ENCODE measurements around the gene MRC2.
"Not testable (repeated sequence)": the region's sequence is repeated elsewhere in the genome, so short reads cannot be mapped to it uniquely, and the experiment has no call there.

Gene MRC2

DNA sequence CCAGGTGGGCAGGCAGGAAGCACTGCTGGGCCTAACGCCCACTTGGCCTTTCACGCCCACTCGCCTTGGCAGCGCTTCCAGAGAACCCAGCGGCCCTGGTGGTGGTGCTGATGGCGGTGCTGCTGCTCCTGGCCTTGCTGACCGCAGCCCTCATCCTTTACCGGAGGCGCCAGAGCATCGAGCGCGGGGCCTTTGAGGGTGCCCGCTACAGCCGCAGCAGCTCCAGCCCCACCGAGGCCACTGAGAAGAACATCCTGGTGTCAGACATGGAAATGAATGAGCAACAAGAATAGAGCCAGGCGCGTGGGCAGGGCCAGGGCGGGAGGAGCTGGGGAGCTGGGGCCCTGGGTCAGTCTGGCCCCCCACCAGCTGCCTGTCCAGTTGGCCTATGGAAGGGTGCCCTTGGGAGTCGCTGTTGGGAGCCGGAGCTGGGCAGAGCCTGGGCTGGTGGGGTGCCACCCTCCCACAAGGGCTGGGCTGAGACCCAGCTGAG is 64.7 kb downstream of the MRC2 start:
- Mint-ChIP-seq H3K27me3 (peaks cover 14 to 23% of the 10 kb centered on the region in 2 donors), H3K36me3 (ENCODE audit: insufficient read depth) (no peaks in the 10 kb centered on the region), H3K4me1 (ENCODE audit: low read depth in 2 of 2) (no peaks in the 10 kb centered on the region), H3K4me3 (no peak overlapping the region), H3K9me3 (no peaks in the 10 kb centered on the region), H3K27ac (no peak overlapping the region)
- ATAC-seq (replicated peaks) (no peak), DNase-seq (no peak)

DNA sequence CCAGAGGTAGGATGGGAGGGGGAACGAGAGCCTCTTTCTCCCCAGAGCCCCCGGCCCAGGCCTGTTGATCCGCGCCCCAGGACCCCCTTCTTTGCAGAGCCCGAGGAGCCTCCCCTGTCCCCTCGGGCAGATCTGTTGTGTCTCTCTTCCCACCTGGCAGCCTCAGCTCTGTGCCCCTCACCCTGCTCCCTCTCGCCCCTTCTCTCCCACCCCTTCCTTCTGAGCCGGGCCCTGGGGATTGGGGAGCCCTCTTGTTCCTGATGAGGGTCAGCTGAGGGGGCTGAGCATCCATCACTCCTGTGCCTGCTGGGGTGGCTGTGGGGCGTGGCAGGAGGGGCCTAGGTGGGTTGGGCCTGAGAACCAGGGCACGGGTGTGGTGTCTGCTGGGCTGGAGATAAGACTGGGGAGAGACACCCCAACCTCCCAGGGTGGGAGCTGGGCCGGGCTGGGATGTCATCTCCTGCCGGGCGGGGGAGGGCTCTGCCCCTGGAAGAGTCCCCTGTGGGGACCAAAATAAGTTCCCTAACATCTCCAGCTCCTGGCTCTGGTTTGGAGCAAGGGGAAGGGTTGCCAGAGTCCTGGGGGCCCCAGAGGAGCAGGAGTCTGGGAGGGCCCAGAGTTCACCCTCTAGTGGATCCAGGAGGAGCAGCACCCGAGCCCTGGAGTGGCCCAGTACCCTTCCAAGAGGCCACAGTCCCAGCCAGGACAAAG is 65.4 kb downstream of the MRC2 start:
- Mint-ChIP-seq H3K27me3 (peaks cover 14 to 23% of the 10 kb centered on the region in 2 donors), H3K27ac (no peak overlapping the region), H3K4me3 (no peak overlapping the region), H3K36me3 (ENCODE audit: insufficient read depth) (no peaks in the 10 kb centered on the region), H3K4me1 (ENCODE audit: low read depth in 2 of 2) (no peaks in the 10 kb centered on the region), H3K9me3 (no peaks in the 10 kb centered on the region)
- no peak for DNase-seq
- no peak for ATAC-seq (replicated peaks)

DNA sequence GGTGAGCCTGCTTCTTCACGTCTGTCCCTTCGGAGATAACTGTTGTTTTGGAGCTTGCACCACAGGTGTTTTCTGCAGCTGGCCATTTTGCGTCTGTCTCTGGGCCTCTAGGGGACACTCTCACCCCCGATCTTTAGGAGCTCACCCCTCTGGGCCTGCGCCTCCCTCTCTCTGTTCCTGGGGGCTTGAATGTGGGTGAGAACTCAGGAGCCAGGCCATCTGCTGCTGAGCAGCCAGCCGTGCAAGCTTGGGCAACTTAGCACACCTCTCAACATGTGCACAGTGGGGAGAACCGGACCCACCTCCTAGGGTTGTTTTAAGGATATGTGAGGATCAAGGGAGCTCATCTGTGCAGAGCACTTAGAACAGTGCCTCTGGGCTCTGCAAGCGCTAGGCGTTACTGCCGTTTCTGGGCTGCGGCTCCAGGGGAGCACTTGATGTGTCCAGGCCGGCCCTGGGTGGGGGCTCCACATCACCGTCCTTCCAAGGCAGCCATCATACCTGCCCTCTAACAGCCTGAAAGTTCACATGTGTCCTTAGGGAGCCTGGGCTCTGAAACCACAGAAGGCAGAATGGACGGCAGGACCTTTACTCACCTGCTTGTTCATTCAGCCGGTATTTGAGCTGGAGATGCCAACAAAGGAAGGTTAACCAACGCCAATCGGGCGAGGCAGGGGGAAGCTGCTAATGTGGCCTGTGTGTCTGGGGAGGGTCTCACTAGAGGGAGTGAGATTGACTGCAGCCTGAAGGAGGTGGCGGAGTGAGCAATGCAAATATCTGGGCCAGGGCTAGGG is 66.3 kb downstream of the MRC2 start:
- no peaks in the 10 kb centered on the region for H3K9me3 Mint-ChIP-seq
- DNase-seq (no peak), ATAC-seq (replicated peaks) (no peak)
- no peaks in the 10 kb centered on the region for H3K36me3 Mint-ChIP-seq (ENCODE audit: insufficient read depth)
- H3K27me3 Mint-ChIP-seq: peaks cover 14 to 23% of the 10 kb centered on the region in 2 donors
- H3K4me1 Mint-ChIP-seq (ENCODE audit: low read depth in 2 of 2): no peaks in the 10 kb centered on the region
- H3K27ac Mint-ChIP-seq: peak overlapping the region in 1 of 2 donors; percentile 29
- no peak overlapping the region for H3K4me3 Mint-ChIP-seq

- DNase-seq; H3K4me3 Mint-ChIP-seq; H3K27ac Mint-ChIP-seq; ATAC-seq (replicated peaks); H3K9me3 Mint-ChIP-seq; H3K4me1 Mint-ChIP-seq (ENCODE audit: low read depth in 2 of 2); H3K36me3 Mint-ChIP-seq (ENCODE audit: insufficient read depth): not testable (repeated sequence)
- H3K27me3 Mint-ChIP-seq: peaks cover 14 to 32% of the 10 kb centered on the region in 2 donors
These were observed 67.7 kb downstream of the MRC2 start for GRCh38 chr17:62695093-62695738.

GRCh38 chr17:62696256-62696655 is 68.8 kb downstream of the MRC2 start:
- DNase-seq: no peak
- no peak overlapping the region for H3K27ac Mint-ChIP-seq
- H3K27me3 Mint-ChIP-seq: peaks cover 14 to 33% of the 10 kb centered on the region in 2 donors
- H3K36me3 Mint-ChIP-seq (ENCODE audit: insufficient read depth): no peaks in the 10 kb centered on the region
- H3K9me3 Mint-ChIP-seq: no peaks in the 10 kb centered on the region
- ATAC-seq (replicated peaks): no peak
- no peak overlapping the region for H3K4me3 Mint-ChIP-seq
- no peaks in the 10 kb centered on the region for H3K4me1 Mint-ChIP-seq (ENCODE audit: low read depth in 2 of 2)

- Mint-ChIP-seq H3K27ac (no peak overlapping the region), H3K36me3 (ENCODE audit: insufficient read depth) (no peaks in the 10 kb centered on the region), H3K4me1 (ENCODE audit: low read depth in 2 of 2) (no peaks in the 10 kb centered on the region), H3K9me3 (no peaks in the 10 kb centered on the region), H3K27me3 (peaks cover 14 to 33% of the 10 kb centered on the region in 2 donors), H3K4me3 (no peak overlapping the region)
- DNase-seq: no peak
- ATAC-seq (replicated peaks): no peak
These were observed 69.4 kb downstream of the MRC2 start for GRCh38 chr17:62696726-62697490.

DNA sequence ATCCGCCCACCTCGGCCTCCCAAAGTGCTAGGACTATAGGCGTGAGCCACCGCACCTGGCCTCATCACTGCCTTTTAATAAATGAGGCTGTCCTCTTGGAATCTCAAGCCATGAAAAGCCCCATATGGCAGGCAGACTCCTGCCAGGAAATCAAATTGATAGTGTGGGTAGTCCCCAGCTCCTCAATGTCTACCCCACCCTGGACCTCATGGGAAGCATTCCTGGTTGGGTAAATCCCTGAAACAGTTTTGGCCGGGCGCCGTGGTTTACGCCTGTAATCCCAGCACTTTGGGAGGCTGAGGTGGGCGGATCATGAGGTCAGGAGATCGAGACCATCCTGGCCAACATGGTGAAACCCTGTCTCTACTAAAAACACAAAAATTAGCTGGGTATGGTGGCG is 71.0 kb downstream of the MRC2 start:
- peaks cover 14 to 33% of the 10 kb centered on the region in 2 donors for H3K27me3 Mint-ChIP-seq
- DNase-seq; H3K4me3 Mint-ChIP-seq; H3K9me3 Mint-ChIP-seq; ATAC-seq (replicated peaks); H3K27ac Mint-ChIP-seq; H3K36me3 Mint-ChIP-seq (ENCODE audit: insufficient read depth); H3K4me1 Mint-ChIP-seq (ENCODE audit: low read depth in 2 of 2): not testable (repeated sequence)

DNA sequence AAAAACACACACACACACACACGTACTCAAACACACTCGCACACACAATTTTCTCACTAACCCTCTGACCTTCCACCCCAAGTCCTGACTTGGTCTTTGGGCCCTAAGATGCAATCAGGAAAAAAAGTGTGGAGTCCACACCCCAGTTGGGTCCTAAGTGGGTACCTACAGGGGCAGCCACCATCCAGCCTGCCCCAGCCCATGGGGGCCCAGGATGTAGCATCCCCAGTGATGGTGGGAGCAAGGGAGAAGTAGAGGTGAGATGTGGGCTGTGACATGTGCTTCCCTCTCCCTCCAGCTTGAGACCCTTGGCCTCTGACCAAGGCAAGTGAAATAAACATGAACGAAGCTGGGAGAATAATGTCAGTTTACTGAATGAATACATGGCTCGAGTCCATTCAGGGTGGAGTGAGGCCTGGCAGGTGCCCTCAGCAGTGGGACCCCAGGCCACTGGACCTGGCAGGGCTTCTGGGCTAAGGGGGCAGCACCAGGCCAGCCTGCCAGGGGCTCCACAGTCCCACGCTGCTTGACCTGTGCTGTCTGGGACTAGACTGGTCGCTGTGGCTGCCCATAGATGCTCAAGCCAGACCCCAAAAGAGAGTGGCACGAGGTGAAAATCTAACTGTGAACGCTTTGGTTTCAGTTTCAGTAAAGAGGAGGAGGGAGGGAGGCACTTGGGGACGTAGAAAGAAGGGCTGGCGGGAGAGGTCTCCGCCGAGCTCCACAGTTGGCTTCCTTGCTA is 73.7 kb downstream of the MRC2 start:
- peak overlapping the region in 1 of 2 donors; percentile 12 for H3K4me3 Mint-ChIP-seq

DNA sequence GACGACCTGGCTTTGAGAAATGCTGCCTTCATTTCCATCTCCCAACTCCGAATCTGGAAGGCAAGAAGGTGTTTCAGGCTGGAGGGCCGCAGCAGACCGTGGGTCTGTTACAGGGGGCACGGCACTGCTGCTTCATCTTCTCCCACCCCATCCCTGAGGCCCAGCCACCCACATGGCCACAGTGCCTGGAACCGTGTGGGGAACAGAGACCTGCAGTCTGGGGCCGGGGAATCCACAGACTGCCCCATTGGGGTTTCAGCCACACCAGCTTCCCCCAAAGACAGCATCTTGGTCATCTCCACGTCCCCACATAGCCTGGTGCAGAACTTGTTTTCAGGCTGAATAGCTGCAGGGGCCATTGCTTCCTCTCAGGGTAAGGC is 74.2 kb downstream of the MRC2 start:
- Mint-ChIP-seq H3K4me1 (ENCODE audit: low read depth in 2 of 2) (peaks cover 0 to 12% of the 10 kb centered on the region in 2 donors), H3K4me3 (peak overlapping the region in 1 of 2 donors; percentile 12), H3K36me3 (ENCODE audit: insufficient read depth) (peaks cover 6% of the 10 kb centered on the region), H3K27me3 (peaks cover 0 to 10% of the 10 kb centered on the region in 2 donors), H3K9me3 (no peaks in the 10 kb centered on the region), H3K27ac (no peak overlapping the region)
- DNase-seq (no peak), ATAC-seq (replicated peaks) (no peak)

More for the DNA sequence above, 73.7 kb downstream of the MRC2 start:
- H3K27ac Mint-ChIP-seq: no peak overlapping the region
- ATAC-seq (replicated peaks): no peak
- peaks cover 0 to 12% of the 10 kb centered on the region in 2 donors for H3K4me1 Mint-ChIP-seq (ENCODE audit: low read depth in 2 of 2)
- H3K9me3 Mint-ChIP-seq: no peaks in the 10 kb centered on the region
- H3K27me3 Mint-ChIP-seq: peaks cover 4 to 16% of the 10 kb centered on the region in 2 donors
- no peak for DNase-seq
- H3K36me3 Mint-ChIP-seq (ENCODE audit: insufficient read depth): peaks cover 6% of the 10 kb centered on the region

DNA sequence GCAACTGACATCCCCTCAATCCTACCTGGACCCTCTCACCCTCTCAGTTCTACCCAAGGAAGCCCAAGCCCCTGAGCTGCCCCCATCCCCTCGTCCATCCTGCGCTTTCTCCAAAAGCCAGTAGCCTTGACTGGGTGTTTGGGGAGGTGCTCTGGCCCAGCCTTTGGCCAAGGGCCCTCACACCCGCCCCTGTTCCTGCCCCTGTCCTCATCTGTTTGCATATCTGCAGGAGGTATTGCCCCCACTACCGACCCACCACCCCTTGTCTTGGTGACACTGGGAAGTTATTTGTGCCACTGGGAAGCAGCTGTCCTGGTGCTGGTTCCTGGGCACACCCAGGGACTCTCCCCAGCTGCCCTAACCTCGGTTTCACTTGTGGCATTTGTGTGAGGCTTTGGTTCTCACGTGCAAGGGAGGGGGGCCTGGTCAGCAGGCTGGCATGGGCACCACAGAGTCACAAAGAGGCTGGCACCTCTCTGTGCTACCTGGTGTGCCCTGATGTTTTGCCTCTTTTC is 75.3 kb downstream of the MRC2 start:
- DNase-seq: no peak

GRCh38 chr17:62703261-62703775 is 75.8 kb downstream of the MRC2 start:
- Mint-ChIP-seq H3K27ac (peak overlapping the region in 1 of 2 donors; percentile 78), H3K4me3 (peak overlapping the region; percentile 70 to 81), H3K9me3 (no peaks in the 10 kb centered on the region), H3K4me1 (ENCODE audit: low read depth in 2 of 2) (peaks cover 0 to 12% of the 10 kb centered on the region in 2 donors), H3K36me3 (ENCODE audit: insufficient read depth) (peaks cover 9% of the 10 kb centered on the region), H3K27me3 (peaks cover 0 to 10% of the 10 kb centered on the region in 2 donors)
- peak; percentile 35 for ATAC-seq (replicated peaks)
- DNase-seq: no peak

More for the DNA sequence above, 75.3 kb downstream of the MRC2 start:
- peak overlapping the region; percentile 70 to 81 for H3K4me3 Mint-ChIP-seq
- H3K27me3 Mint-ChIP-seq: peaks cover 0 to 10% of the 10 kb centered on the region in 2 donors
- peak overlapping the region in 1 of 2 donors; percentile 78 for H3K27ac Mint-ChIP-seq
- H3K36me3 Mint-ChIP-seq (ENCODE audit: insufficient read depth): peaks cover 9% of the 10 kb centered on the region
- H3K4me1 Mint-ChIP-seq (ENCODE audit: low read depth in 2 of 2): peaks cover 0 to 12% of the 10 kb centered on the region in 2 donors
- no peaks in the 10 kb centered on the region for H3K9me3 Mint-ChIP-seq
- ATAC-seq (replicated peaks): no peak

DNA sequence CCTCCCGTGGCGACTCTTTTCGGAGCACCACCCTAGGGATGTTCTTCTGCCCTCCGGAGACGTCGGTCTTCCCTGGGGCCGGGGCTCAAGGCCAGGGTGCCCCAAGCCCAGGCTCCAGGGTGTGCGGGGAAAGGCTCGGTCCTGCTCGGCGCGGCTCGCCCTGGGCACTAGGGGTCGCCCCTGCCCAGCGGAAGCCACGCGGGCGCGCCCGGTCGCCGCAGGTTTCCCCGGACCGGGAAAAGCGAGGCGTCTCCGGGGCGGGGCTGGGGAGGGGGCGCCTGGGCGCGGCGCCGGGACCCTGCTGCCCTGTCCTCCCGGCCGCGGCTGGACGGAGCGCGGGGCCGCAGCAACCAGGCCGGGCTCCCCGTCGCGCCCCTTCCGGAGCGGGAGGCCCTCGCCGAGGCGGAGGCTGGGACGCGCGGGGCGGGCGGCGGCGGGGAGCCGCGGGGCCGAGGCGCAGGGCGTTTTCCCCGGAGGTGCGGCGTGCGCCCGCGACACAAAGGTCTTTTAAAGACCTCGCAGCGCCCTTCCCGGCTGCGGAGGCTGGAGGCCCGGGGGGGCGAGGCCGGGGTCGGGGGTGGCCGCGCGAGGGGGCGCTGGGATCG is 76.4 kb downstream of the MRC2 start:
- peaks cover 0 to 12% of the 10 kb centered on the region in 2 donors for H3K4me1 Mint-ChIP-seq (ENCODE audit: low read depth in 2 of 2)
- H3K36me3 Mint-ChIP-seq (ENCODE audit: insufficient read depth): peaks cover 9% of the 10 kb centered on the region
- peak overlapping the region; percentile 70 to 81 for H3K4me3 Mint-ChIP-seq
- DNase-seq (peak; percentile 65 to 73 (median 70)), ATAC-seq (replicated peaks) (peak; percentile 92)
- H3K27ac Mint-ChIP-seq: peak overlapping the region in 1 of 2 donors; percentile 78
- H3K27me3 Mint-ChIP-seq: peaks cover 0 to 10% of the 10 kb centered on the region in 2 donors
- H3K9me3 Mint-ChIP-seq: no peaks in the 10 kb centered on the region
